Lower lobe of right lung (tissue), 2 donors: ENCODE data around the gene ST6GALNAC2. TPM values are rescaled to one million over a fixed set of nuclear protein-coding genes. Genes with fewer than 3 reads are reported as not detected.
A peak's percentile ranks its signal among the peaks of the same experiment; 100 is the strongest.

Source experiments
- ATAC-seq, 2 donors: fragments of 200-7000 bp; cut with Tn5 transposase; one replicate each; pipeline ENCODE4 v1.9.1; 2020 to 2022; ENCODE audit warnings: mild to moderate bottlenecking in 2 of 2, moderate library complexity in 2 of 2
- DNase-seq: peaks from one replicate; pipeline ENCODE4 v3.0.0-alpha.2; 2020
- H3K27ac ChIP-seq: fragments of 200-600 bp; one replicate; pipeline ENCODE4 v1.8.0; 2022
- H3K27me3 ChIP-seq: fragments of 200-600 bp; one replicate; pipeline ENCODE4 v1.8.0; 2022; ENCODE audit warnings: low read depth
- H3K36me3 ChIP-seq: fragments of 200-600 bp; one replicate; pipeline ENCODE4 v1.8.0; 2022; ENCODE audit warnings: mild to moderate bottlenecking
- H3K4me1 ChIP-seq: fragments of 200-600 bp; one replicate; pipeline ENCODE4 v1.8.0; 2022
- H3K4me3 ChIP-seq: fragments of 200-600 bp; one replicate; pipeline ENCODE4 v1.8.0; 2022; ENCODE audit warnings: mild to moderate bottlenecking
- H3K9me3 ChIP-seq: fragments of 200-600 bp; one replicate; pipeline ENCODE4 v1.8.0; 2022
- CTCF ChIP-seq: fragments of 200-600 bp; IDR thresholded peaks from one replicate; pipeline ENCODE4 v1.8.0; 2022; ENCODE audit warnings: antibody characterized with exemption, mild to moderate bottlenecking
- intact Hi-C: fragments of 100-400 bp; cut with DNase I; formaldehyde crosslinking; loops from one replicate; pipeline ENCODE4 v1.11.0; 2022
- total RNA-seq: library from RNA; stranded (reverse); fragmentation: NEBNext Ultra II Directional; extraction: Animal tissue kit (Norgen Biotek cat#: 25700); gene quantifications from one replicate; pipeline ENCODE4 v1.2.1, GENCODE V29; 2021
- donor health status: DM: no; HTN: yes; CAD: no; lungs with severe emphysema.

The ST6GALNAC2 gene
- total RNA-seq, 1 donor from 2014 or later: 29.0 TPM

DNA sequence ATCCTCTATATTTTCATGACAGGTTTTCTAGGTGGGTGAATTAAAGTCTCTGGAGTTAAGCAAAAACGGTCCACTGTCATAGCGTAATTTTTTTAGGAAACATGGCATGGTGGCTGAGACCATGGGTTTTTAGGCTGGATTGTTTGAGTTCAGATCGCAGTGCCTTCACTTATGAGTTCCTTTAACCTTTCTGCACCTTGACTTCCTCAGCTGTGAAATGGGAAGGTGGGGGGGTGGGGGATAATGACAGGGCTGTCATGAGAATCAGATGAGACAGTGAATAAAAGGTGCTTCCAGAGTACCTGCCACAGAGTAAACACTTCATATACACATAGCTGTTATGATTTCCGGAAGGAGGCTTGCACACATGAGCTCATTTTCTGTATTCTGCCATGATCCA is 34.0 kb downstream of the ST6GALNAC2 start:
- DNase-seq: no peak
- Histone ChIP-seq H3K27ac (peak overlapping the region; percentile 80), H3K27me3 (no peaks in the 10 kb centered on the region), H3K36me3 (no peaks in the 10 kb centered on the region), H3K9me3 (no peaks in the 10 kb centered on the region), H3K4me1 (peaks cover 33% of the 10 kb centered on the region), H3K4me3 (no peak overlapping the region)
- intact Hi-C loops: no loop called here
- TF ChIP-seq CTCF: no peak
- ATAC-seq: no peak

- peak overlapping the region; percentile 20 for H3K4me3 ChIP-seq
- peak; percentile 83 to 89 for ATAC-seq
- TF ChIP-seq CTCF: no peak
- peak overlapping the region; percentile 80 for H3K27ac ChIP-seq
- DNase-seq: no peak
- no peaks in the 10 kb centered on the region for H3K27me3 ChIP-seq
- H3K9me3 ChIP-seq: no peaks in the 10 kb centered on the region
- H3K4me1 ChIP-seq: peaks cover 32% of the 10 kb centered on the region
- intact Hi-C loops: no loop called here
- no peaks in the 10 kb centered on the region for H3K36me3 ChIP-seq
Measured at GRCh38 chr17:76550712-76551615, 34.7 kb downstream of the ST6GALNAC2 start.

DNA sequence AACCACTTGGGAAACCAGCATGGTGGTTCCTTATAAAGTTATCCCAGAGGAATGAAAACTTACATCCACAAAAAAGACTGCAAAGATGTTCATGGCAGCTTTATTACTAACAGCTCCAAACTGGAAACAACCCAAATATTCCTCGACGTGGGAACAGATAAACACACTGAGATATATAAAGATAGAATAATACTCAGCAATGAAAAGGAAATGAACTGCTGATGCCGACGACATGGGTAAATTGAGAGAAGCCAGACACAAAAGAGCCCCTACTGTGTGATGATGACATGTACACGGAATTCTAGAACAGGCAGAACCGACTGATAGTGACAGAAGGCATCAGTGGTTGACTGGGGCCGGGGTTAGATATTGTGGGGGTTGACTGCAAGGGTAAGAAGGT is 36.1 kb downstream of the ST6GALNAC2 start:
- ATAC-seq: no peak
- intact Hi-C loops: no loop called here
- DNase-seq: no peak
- H3K36me3 ChIP-seq: no peaks in the 10 kb centered on the region
- peak overlapping the region; percentile 20 for H3K4me3 ChIP-seq
- peaks cover 46% of the 10 kb centered on the region for H3K4me1 ChIP-seq
- H3K27me3 ChIP-seq: no peaks in the 10 kb centered on the region
- no peaks in the 10 kb centered on the region for H3K9me3 ChIP-seq
- TF ChIP-seq CTCF: no peak
- no peak overlapping the region for H3K27ac ChIP-seq

- intact Hi-C loops: no loop called here
Measured at GRCh38 chr17:76549215-76549518, 36.5 kb downstream of the ST6GALNAC2 start.

DNA sequence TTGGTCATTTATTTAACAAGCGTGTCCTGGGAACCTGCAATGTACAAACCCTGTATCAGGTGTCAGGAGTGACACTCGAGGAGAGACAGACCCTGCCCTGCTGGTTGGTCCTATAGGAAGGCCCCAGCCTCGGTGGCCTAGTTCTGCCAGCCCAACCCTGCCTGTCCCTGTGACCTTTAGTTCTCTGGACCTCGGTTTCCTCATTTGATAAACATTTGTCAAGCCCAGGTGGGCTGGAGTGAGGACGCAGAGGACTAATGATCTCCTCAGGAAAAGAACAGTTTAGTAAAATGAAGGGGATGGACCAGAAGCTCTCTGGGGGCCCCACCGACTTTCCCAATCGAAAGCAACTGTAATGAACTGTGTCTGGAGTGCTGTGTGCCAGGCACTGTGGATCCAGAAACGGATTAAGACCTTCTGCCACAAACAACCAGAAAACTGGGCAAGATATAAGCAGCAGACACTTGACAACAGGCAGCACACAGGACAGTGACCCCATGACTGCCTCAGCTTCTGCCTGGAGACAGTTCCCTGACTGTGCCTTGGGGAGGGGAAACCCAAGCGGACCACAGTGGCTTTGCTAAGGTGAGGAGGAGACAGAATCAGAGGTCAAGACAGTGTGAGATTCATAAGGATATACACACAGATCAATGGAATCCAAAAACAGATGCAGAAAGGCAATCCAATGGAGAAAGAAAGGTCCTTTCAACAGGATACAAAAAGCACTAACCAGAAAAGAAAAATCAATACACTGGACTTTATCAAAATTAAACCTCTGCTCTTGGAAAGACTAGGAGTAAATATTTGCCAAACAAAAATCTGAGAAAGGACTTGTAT is 37.1 kb downstream of the ST6GALNAC2 start:
- Histone ChIP-seq H3K27ac (no peak overlapping the region), H3K27me3 (no peaks in the 10 kb centered on the region), H3K4me1 (peaks cover 55% of the 10 kb centered on the region), H3K36me3 (no peaks in the 10 kb centered on the region), H3K4me3 (no peak overlapping the region), H3K9me3 (no peaks in the 10 kb centered on the region)
- DNase-seq: no peak
- ATAC-seq: no peak
- intact Hi-C loops: no loop called here
- TF ChIP-seq CTCF: no peak

More at GRCh38 chr17:76549215-76549518, 36.5 kb downstream of the ST6GALNAC2 start:
- ATAC-seq (no peak), DNase-seq (no peak)
- H3K4me1 ChIP-seq: peaks cover 50% of the 10 kb centered on the region
- H3K27ac ChIP-seq: no peak overlapping the region
- no peaks in the 10 kb centered on the region for H3K27me3 ChIP-seq
- H3K4me3 ChIP-seq: no peak overlapping the region
- no peaks in the 10 kb centered on the region for H3K36me3 ChIP-seq
- H3K9me3 ChIP-seq: no peaks in the 10 kb centered on the region
- no peak for TF ChIP-seq CTCF
